GM18519 (cell line): ENCODE measurements around the gene RUVBL2.
"Not testable (repeated sequence)": the region's sequence is repeated elsewhere in the genome, so short reads cannot be mapped to it uniquely, and the experiment has no call there.

Experiments used
- ATAC-seq: cut with Tn5 transposase; IDR thresholded peaks from one replicate; pipeline ENCODE4 v1.9.1; 2021; ENCODE audit warnings: mild to moderate bottlenecking, moderate library complexity; ENCODE audit not compliant: unreplicated experiment, low FRiP score

RUVBL2 gene

GRCh38 chr19:49038557-49039276, 45.0 kb downstream of the RUVBL2 start:
- ATAC-seq = not testable (repeated sequence)

DNA sequence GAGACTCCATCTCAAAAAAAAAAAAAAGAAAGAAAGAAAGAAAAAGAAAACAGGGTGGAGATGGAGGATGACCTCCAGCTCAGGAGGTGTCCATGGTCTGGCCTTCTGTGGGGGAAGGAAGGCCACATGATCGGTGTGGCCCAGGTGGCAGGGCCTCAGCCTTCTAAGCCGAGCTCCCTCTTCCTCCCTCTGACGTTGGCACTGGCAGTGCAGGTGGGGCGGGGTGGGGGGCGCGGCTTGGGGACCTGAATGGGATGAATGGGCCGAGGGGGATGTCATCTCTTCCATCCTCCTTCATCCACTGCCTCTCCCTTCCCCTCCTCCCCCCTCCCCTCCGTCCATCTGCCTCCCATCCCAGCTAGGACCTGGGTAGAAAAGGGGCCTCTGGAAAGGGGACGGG, 46.0 kb downstream of the RUVBL2 start:
- not testable (repeated sequence) for ATAC-seq

GRCh38 chr19:49042177-49042576, 48.5 kb downstream of the RUVBL2 start:
- ATAC-seq = no peak

- ATAC-seq = not testable (repeated sequence)
Observed at GRCh38 chr19:49042666-49043065, 49.0 kb downstream of the RUVBL2 start.

GRCh38 chr19:49043548-49043947, 49.9 kb downstream of the RUVBL2 start, which contains the start of gene CGB5:
Gene CGB5, plus strand, starts transcription at chr19:49043848. Its CDS starts 362 bp downstream, at chr19:49044210.
- ATAC-seq = not testable (repeated sequence)

DNA sequence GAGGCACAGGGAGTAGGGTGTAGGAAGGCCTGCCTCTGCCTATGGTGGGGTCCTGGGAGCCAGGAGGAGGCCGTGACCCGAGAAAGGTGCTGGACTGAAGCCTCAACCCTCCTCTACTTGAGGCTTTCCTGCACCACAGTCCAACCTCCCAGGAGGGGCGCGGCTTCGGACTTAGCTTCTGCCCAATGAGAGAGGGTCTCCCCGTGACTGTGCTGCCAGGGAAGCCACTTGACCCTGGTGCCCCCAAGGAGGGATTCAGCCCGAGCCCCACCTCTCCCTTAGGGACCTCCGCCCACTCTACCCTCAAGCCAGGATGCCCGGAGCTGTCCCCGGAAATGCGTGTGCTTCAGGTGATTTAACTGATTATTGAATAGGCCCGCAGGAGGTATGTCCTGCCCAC, 55.3 kb downstream of the RUVBL2 start, which contains the start of gene CGB8:
CGB8 (minus strand) TSS at position 101 of the 400 bp plus-strand sequence. CDS start 372 bp downstream, outside the sequence.
- not testable (repeated sequence) for ATAC-seq

- not testable (repeated sequence) for ATAC-seq
Observed at GRCh38 chr19:49049834-49050233, 56.1 kb downstream of the RUVBL2 start.

GRCh38 chr19:49050376-49051033, 56.8 kb downstream of the RUVBL2 start:
- ATAC-seq = not testable (repeated sequence)

GRCh38 chr19:49056101-49056901, 62.6 kb downstream of the RUVBL2 start:
- ATAC-seq = no peak

GRCh38 chr19:49056902-49057596, 63.4 kb downstream of the RUVBL2 start:
- not testable (repeated sequence) for ATAC-seq

DNA sequence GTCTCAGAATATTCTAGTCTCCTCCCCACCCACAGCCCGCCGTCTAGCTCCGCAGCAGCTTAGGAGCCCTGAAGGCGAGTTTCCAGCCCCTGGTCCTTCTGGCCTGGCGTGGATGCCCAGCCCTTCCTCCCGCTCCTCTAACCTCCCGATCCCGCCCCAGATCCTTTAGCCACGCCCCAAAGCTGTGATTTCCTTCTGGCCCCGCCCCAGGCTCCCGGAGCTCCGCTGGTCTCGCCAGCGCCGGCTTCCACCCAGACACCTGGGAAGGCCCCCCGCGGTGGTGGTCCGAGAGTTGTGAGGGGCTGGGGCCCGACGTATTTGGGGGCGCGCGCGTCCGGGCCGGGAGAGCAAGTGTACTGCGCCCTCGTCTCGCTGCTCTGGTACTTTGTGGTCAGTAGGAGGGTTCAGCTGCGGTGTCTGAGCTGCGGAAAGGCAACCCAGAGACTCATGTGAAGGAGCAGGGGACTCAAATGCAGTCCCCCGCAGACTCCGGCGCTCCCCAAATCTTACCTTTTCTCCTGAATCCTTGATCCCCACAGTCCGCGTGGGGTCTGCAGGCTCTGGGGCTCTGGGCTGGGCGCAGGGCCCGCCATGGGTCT, 64.0 kb downstream of the RUVBL2 start, which contains the start of gene CGB7:
CGB7 (minus strand) TSS at position 114 of the 599 bp plus-strand sequence. CDS start 2,374 bp downstream, outside the sequence.
- ATAC-seq = no peak

DNA sequence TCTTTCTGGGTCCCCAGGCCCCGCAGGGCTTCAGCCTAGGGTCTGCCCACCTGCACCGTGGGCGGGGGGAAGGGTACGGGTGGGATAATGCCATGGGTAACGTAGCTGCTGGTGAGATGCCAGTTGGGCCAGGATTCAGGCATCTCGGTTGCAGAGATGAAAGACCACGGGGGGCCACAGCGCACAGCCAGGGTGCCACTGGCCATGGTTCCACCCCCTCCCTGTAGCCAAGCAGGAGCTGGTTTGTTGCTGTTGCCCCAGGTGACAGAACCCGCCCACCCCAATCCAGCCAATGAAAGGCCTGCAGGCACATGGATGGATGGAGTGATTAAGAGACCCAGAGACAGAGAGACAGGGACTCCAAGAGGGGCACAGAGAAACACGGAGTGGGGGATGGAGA, 64.9 kb downstream of the RUVBL2 start:
- ATAC-seq = no peak

DNA sequence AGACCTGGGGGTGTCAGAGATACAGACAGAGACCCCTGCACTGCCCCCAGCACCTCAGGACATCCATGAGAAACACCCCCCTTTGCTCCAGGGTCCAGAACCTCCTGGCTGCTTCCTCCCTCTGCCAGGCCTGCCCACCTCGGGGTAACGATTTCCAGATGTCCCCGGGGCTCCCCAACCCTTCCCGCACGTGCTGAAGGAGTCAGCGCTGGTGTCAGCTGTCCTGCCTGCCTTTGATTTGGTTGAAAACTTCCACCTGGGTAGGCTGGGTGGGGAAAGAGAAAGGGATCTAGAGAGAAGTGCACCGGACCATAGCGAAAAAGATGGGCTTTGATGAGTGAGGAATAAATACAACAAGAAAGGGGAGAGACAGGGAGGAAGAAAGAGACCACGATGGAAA, 65.4 kb downstream of the RUVBL2 start:
- no peak for ATAC-seq

DNA sequence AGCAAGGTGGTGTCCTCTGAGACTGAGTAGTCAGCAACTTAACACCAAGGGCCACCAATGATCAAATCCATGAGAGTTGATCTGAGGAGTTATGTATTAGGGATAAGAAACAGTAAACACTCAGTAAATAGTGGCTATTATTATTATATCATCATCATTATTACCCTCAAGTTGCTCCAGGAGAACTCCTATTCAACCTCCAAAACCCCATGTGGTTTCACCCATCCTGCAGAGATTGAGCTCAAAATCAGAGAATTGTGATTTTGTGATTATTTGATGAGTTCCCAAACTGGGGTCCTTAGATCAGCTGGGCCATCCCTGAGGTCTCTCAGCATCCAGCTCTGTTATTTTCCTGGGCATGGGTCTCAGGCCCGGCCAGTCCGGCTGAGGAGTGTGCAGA, 67.3 kb downstream of the RUVBL2 start:
- ATAC-seq = no peak

DNA sequence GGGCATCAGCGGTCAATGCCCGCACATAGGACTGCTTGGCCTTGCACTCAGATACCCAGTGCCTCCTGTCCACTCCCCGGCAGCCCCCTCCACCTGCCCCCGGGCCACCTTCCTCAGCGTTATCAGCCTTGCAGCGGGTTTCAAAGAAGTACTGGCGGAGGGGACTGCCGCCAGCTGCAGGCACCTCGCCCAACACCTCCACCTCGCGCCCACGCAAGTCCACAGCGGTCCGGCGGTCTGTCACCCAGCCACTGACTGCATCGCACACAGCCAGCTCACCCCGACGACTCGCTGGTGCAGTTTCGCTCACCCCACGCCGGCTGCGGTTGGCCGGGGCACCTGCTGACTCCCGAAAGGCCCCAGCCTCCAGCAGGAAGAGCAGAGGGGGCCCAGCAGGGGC, 67.8 kb downstream of the RUVBL2 start:
- no peak for ATAC-seq

- no peak for ATAC-seq
Observed at GRCh38 chr19:49064029-49064629, 70.4 kb downstream of the RUVBL2 start.

- ATAC-seq = no peak
Observed at GRCh38 chr19:49064768-49065611, 71.3 kb downstream of the RUVBL2 start, which contains the start of gene NTF4. Gene NTF4, minus strand, starts transcription at chr19:49064818. Its CDS starts 2,821 bp downstream, at chr19:49061997.
